K562 (cell line): Measurements from ENCODE around the gene GLT8D2. TPM values are rescaled to one million over a fixed set of nuclear protein-coding genes. Genes with fewer than 3 reads are reported as not detected.

Experiments
- ATAC-seq: fragments of 200-7000 bp; cut with Tn5 transposase; 3 replicates; pipeline ENCODE4 v1.9.1; 2020; ENCODE audit warnings: moderate library complexity
- BruUV-seq: library from RNA; stranded (reverse); fragments of 400-500 nt; replicated peaks from 2 replicates; lab custom pipeline; 2021; lab: Mats Ljungman, UMichigan
- CTCF ChIA-PET: fragments of 300-600 bp; formaldehyde crosslinking; extraction: SDS; loops from one replicate; lab custom pipeline; 2021; ENCODE audit warnings: low intra/inter-chr PET ratio; lab: Yijun Ruan, JAX
- POLR2A ChIA-PET: fragments of 300-600, 350-650 bp; sonication (Branson Sonifier 250); formaldehyde crosslinking; extraction: SDS; loops from one replicate; lab custom pipeline; 2021; ENCODE audit warnings: antibody characterized with exemption, inconsistent platforms; lab: Yijun Ruan, JAX
- DNase-seq, 4 experiments: peaks; one replicate each; pipeline versions ENCODE4 v3.0.0 to v3.0.0-alpha.2; 2011 to 2018; ENCODE audit warnings: low spot score in 3 of 4, mixed read lengths in 3 of 4; ENCODE audit errors: extremely low read depth in 1 of 4
- FAIRE-seq: peaks from 2 replicates; lab custom pipeline; 2011; peaks lifted over from hg19 to GRCh38; lab: Jason Lieb, UNC
- H2AFZ ChIP-seq: 2 replicates; pipeline ENCODE4 v1.6.0; 2011; ENCODE audit warnings: low read depth, low read length, control low read depth, inconsistent platforms
- H3K27ac ChIP-seq: fragments of 200-600 bp; 3 replicates; pipeline ENCODE4 v1.8.0; 2011; ENCODE audit warnings: low read depth, mild to moderate bottlenecking, control low read depth, inconsistent platforms, low read length, moderate library complexity, mixed read lengths; ENCODE audit errors: extremely low read depth
- H3K27me3 ChIP-seq, 2 experiments: fragments of 300-600 bp in 1 of 2; 2 replicates in 1 of 2; 3 replicates in 1 of 2; pipeline versions ENCODE4 v1.6.0 to v1.8.0; 2011; ENCODE audit warnings: inconsistent platforms in 2 of 2, low read length in 2 of 2, mild to moderate bottlenecking in 1 of 2, mixed read lengths in 1 of 2, moderate library complexity in 1 of 2; ENCODE audit not compliant: control insufficient read depth in 2 of 2, insufficient read depth in 2 of 2
- H3K36me3 ChIP-seq: fragments of 300-600 bp; 3 replicates; pipeline ENCODE4 v1.8.0; 2011; ENCODE audit warnings: mild to moderate bottlenecking, low read length, inconsistent platforms; ENCODE audit not compliant: control insufficient read depth, insufficient read depth
- H3K4me1 ChIP-seq, 2 experiments: fragments of 200-600 bp in 1 of 2; replicated peaks in 1 of 2; 2 replicates in 1 of 2; 3 replicates in 1 of 2; pipeline versions ENCODE4 v1.5.1 to v1.8.0; 2011; ENCODE audit warnings: inconsistent platforms in 2 of 2, low read length in 2 of 2, mild to moderate bottlenecking in 1 of 2, mixed read lengths in 1 of 2, moderate library complexity in 1 of 2; ENCODE audit not compliant: control insufficient read depth in 2 of 2, insufficient read depth in 2 of 2
- H3K4me2 ChIP-seq: 2 replicates; pipeline ENCODE4 v1.6.1; 2011; ENCODE audit warnings: low read length, control low read depth, inconsistent platforms, mixed read lengths; ENCODE audit not compliant: insufficient read depth
- H3K4me3 ChIP-seq: fragments of 200-600 bp; sonication (generic), shearing (Covaris generic); 2 replicates; pipeline ENCODE4 v1.5.1; 2016; ENCODE audit warnings: control low read depth, inconsistent platforms
- H3K79me2 ChIP-seq: fragments of 200-600 bp; 3 replicates; pipeline ENCODE4 v1.8.0; 2011; ENCODE audit warnings: low read length, inconsistent platforms; ENCODE audit not compliant: control insufficient read depth, insufficient read depth
- H3K9ac ChIP-seq, 2 experiments: 2 replicates each; pipeline versions ENCODE4 v1.6.0 to v1.6.1; 2011; ENCODE audit warnings: low read depth in 2 of 2, low read length in 2 of 2, control low read depth in 1 of 2, inconsistent platforms in 1 of 2, mild to moderate bottlenecking in 1 of 2, mixed read lengths in 1 of 2; ENCODE audit not compliant: insufficient read depth in 1 of 2
- H3K9me1 ChIP-seq: one replicate; pipeline ENCODE4 v1.6.0; 2011; ENCODE audit warnings: inconsistent platforms, mild to moderate bottlenecking, low read length, moderate library complexity; ENCODE audit not compliant: control insufficient read depth, insufficient read depth
- H3K9me3 ChIP-seq: replicated peaks from 2 replicates; pipeline ENCODE4 v1.5.1; 2011; ENCODE audit warnings: low read depth, low read length, inconsistent platforms; ENCODE audit not compliant: control insufficient read depth, insufficient read depth
- H4K20me1 ChIP-seq: replicated peaks from 2 replicates; pipeline ENCODE4 v1.6.1; 2011; ENCODE audit warnings: low read length, inconsistent platforms, mixed read lengths; ENCODE audit not compliant: control insufficient read depth, insufficient read depth
- MTA2 ChIP-seq: fragments of 450-650 bp; IDR thresholded peaks from 2 replicates; pipeline ENCODE4 v1.6.1; 2016; ENCODE audit warnings: low read depth
- ZNF239 ChIP-seq: fragments of 250-450 bp; sonication (Bioruptor Pico); IDR thresholded peaks from 2 replicates; pipeline ENCODE4 v1.4.0; 2020; ENCODE audit warnings: mild to moderate bottlenecking
- ZNF274 ChIP-seq: IDR thresholded peaks from 2 replicates; pipeline ENCODE4 v1.6.1; 2011; ENCODE audit warnings: low read depth, mild to moderate bottlenecking, low read length, moderate library complexity, borderline replicate concordance
- WGBS: fragments of 100-300 bp; shearing (Covaris generic); methylation state at CpG from one replicate; pipeline ENCODE4 v1.1.6; 2016; ENCODE audit warnings: low coverage, mixed read lengths; ENCODE audit not compliant: insufficient coverage; ENCODE audit errors: missing lambda C conversion rate; 5-methylcytosine and 5-hydroxymethylcytosine counted together
- in situ Hi-C: fragments of 300-500 bp; cut with MboI; formaldehyde crosslinking; loops from 4 replicates; pipeline ENCODE4 v1.15.0; 2018; ENCODE audit warnings: inconsistent platforms, mixed read lengths
- intact Hi-C: fragments of 100-400 bp; cut with micrococcal nuclease; formaldehyde crosslinking; loops from 2 replicates; pipeline ENCODE4 v1.14.2; 2022
- polyA plus RNA-seq, 8 experiments: library from polyadenylated mRNA; depleted of rRNA in 4 of 8; stranded (reverse) in 5 of 8; unstranded in 3 of 8; fragments of >200 nt; fragmentation: Nextera tagmentation in 2 of 8; fragmentation: Illumina TruSeq in 1 of 8; extraction: Ambion mirVana in 2 of 8; extraction: Trizol in 1 of 8; gene quantifications; 2 replicates each; pipeline versions ENCODE4 v1.2.1 to v1.2.3, GENCODE V29; 2011 to 2014; ENCODE audit warnings: inconsistent platforms in 1 of 8, missing spikeins in 1 of 8
- total RNA-seq, 7 experiments: library from RNA; depleted of rRNA in 6 of 7; stranded (reverse); fragments of >200 nt in 6 of 7; fragmentation: Illumina TruSeq in 2 of 7; extraction: Trizol in 2 of 7; gene quantifications; 2 replicates each; pipeline versions ENCODE4 v1.2.1 to v1.2.3, GENCODE V29; 2011 to 2021; ENCODE audit warnings: low replicate concordance in 1 of 7
- TF ChIP-seq, protein P1 (sequence below), 2 experiments: fragments of 450-650 bp; IDR thresholded peaks; 2 replicates each; pipeline ENCODE4 v1.6.1; 2018; ENCODE audit warnings: mild to moderate bottlenecking in 2 of 2, low read depth in 1 of 2; ENCODE audit not compliant: partially characterized antibody in 2 of 2

Gene GLT8D2
- total and polyA plus RNA-seq, 9 of the 15 experiments (the other 6 are each of a cell fraction or from before 2014, with no cell fraction given): 0.18 to 0.27 (median 0.18) TPM; not detected in 6

DNA sequence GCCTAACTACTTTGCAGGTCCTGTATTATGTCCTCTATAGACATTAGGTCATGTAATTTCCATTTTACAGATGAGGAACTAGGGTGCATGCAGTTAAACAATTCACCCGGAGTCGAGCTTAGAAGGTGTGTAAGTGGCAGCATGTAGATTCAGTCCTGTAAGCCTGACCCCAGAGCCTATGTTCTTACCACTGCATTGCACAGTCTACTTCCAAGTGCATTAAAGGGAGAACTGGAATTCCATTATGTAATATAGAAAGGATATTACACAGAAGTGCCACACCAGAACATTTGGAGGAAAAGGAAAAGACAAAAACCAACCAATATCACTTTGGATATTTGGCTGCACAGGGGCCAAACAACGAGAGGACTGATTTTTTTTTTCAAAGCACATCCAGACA, 1.2 kb downstream of the GLT8D2 start (continued):
- no peak for TF ChIP-seq ZNF274

DNA sequence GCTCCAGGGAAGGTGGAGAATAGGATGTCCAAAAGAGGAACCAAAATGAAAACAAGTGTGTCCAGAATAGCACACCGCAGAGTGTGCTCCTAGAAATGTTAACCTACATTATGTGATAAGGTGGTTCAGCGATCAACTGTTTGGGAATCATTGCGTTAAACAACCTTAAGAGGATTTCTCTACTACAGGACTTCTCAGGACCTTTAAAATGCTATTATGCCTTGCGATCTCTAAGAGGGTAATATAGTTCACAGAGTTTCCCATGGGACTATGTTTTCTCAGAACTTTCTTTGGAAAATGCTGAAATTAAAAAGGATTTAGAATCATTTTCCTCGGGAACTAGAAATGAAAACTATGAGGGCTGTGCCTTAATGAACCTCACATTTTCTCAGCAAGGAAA, 1.8 kb downstream of the GLT8D2 start:
- POLR2A ChIA-PET: interaction anchor here (0.6 kb wide), 1 partner anchor 36 kb away, joined by 3 read pairs; no protein-coding TSS in a partner anchor
- Histone ChIP-seq H3K4me2 (no peak overlapping the region), H3K4me3 (no peak overlapping the region), H3K36me3 (no peaks in the 10 kb centered on the region), H3K4me1 (peaks cover 6% of the 10 kb centered on the region in 2 experiments; a peak in 3 of 5 replicates), H3K79me2 (no peaks in the 10 kb centered on the region), H4K20me1 (no peaks in the 10 kb centered on the region), H3K27me3 (peaks cover 28 to 31% of the 10 kb centered on the region in 2 experiments), H3K9me1 (no peaks in the 10 kb centered on the region), H3K27ac (no peak overlapping the region), H2AFZ (no peak overlapping the region), H3K9me3 (no peaks in the 10 kb centered on the region), H3K9ac (no peak overlapping the region)
- intact Hi-C loops: no loop called here
- in situ Hi-C loops: no loop called here
- TF ChIP-seq ZNF239 (CRISPR knock-in tag) (peak; percentile 92), MTA2 (no peak)
- TF ChIP-seq, protein P1, sequence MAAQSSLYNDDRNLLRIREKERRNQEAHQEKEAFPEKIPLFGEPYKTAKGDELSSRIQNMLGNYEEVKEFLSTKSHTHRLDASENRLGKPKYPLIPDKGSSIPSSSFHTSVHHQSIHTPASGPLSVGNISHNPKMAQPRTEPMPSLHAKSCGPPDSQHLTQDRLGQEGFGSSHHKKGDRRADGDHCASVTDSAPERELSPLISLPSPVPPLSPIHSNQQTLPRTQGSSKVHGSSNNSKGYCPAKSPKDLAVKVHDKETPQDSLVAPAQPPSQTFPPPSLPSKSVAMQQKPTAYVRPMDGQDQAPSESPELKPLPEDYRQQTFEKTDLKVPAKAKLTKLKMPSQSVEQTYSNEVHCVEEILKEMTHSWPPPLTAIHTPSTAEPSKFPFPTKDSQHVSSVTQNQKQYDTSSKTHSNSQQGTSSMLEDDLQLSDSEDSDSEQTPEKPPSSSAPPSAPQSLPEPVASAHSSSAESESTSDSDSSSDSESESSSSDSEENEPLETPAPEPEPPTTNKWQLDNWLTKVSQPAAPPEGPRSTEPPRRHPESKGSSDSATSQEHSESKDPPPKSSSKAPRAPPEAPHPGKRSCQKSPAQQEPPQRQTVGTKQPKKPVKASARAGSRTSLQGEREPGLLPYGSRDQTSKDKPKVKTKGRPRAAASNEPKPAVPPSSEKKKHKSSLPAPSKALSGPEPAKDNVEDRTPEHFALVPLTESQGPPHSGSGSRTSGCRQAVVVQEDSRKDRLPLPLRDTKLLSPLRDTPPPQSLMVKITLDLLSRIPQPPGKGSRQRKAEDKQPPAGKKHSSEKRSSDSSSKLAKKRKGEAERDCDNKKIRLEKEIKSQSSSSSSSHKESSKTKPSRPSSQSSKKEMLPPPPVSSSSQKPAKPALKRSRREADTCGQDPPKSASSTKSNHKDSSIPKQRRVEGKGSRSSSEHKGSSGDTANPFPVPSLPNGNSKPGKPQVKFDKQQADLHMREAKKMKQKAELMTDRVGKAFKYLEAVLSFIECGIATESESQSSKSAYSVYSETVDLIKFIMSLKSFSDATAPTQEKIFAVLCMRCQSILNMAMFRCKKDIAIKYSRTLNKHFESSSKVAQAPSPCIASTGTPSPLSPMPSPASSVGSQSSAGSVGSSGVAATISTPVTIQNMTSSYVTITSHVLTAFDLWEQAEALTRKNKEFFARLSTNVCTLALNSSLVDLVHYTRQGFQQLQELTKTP (IDR thresholded peaks at IDR 0.05; ENCODE audit: low read depth in 1 of 2, partially characterized antibody in 2 of 2): no peak
- FAIRE-seq: no peak
- no peak for ATAC-seq
- no TSS peak for BruUV-seq
- CTCF ChIA-PET: no interaction called here
- WGBS: 7% methylated on average over 5 of the region's 5 CpGs
- no peak for DNase-seq
